Parathyroid adenoma (tissue), 2 donors: Measurements from ENCODE around the gene RPP40.
A peak's percentile ranks its signal among the peaks of the same experiment; 100 is the strongest.
"Not testable (repeated sequence)": the region's sequence is repeated elsewhere in the genome, so short reads cannot be mapped to it uniquely, and the experiment has no call there.

Experiments used
- H2AFZ ChIP-seq: fragments of 300-600 bp; sonication (generic); one replicate; pipeline ENCODE4 v1.7.0; 2017; ENCODE audit warnings: antibody characterized with exemption, mild to moderate bottlenecking
- H3K27ac ChIP-seq: fragments of 300-600 bp; sonication (generic); one replicate; pipeline ENCODE4 v1.7.0; 2017
- H3K27me3 ChIP-seq: fragments of 300-600 bp; sonication (generic); one replicate; pipeline ENCODE4 v1.7.0; 2017; ENCODE audit warnings: low read length; ENCODE audit not compliant: control insufficient read depth, insufficient read depth
- H3K36me3 ChIP-seq: fragments of 300-600 bp; sonication (generic); one replicate; pipeline ENCODE4 v1.7.0; 2017; ENCODE audit warnings: low read length; ENCODE audit not compliant: control insufficient read depth, insufficient read depth
- H3K4me1 ChIP-seq: fragments of 300-600 bp; sonication (generic); one replicate; pipeline ENCODE4 v1.7.0; 2017; ENCODE audit warnings: control low read depth
- H3K4me2 ChIP-seq: fragments of 300-600 bp; sonication (generic); one replicate; pipeline ENCODE4 v1.7.0; 2017; ENCODE audit warnings: low read length
- H3K4me3 ChIP-seq: fragments of 300-600 bp; sonication (generic); one replicate; pipeline ENCODE4 v1.7.0; 2017; ENCODE audit warnings: low read depth, low read length
- H3K79me2 ChIP-seq: fragments of 300-600 bp; sonication (generic); one replicate; pipeline ENCODE4 v1.7.0; 2017; ENCODE audit warnings: control low read depth
- H3K9ac ChIP-seq: fragments of 300-600 bp; sonication (generic); one replicate; pipeline ENCODE4 v1.7.0; 2017; ENCODE audit warnings: mild to moderate bottlenecking
- H3K9me3 ChIP-seq: fragments of 300-600 bp; sonication (generic); one replicate; pipeline ENCODE4 v1.7.0; 2017; ENCODE audit warnings: low read length; ENCODE audit not compliant: control insufficient read depth
- TF ChIP-seq, protein P1 (sequence below): fragments of 300-600 bp; sonication (generic); IDR thresholded peaks from one replicate; pipeline ENCODE4 v1.7.0; 2017; ENCODE audit warnings: antibody characterized with exemption, mild to moderate bottlenecking
- donor health status: primary hyperparathyroidism.

The RPP40 gene

DNA sequence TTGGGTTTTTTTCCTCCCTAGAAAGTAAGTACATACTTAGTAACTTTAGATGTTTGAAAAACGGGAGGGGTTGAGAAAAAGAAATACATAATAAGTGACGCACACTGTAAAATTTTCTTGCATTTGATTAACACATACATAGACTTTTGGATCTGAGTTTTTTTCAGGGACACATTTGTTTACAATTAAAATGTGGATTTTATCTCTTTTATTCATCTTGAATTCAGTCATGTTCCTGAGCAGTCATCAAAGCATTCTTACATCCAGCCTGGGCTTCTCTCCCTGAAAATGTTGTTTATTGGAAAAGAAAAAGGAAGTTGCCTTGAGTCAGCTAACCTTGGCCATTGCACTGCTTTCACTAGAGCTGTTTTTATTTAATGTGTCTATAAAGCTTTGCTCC is 8.7 kb upstream of the RPP40 start:
- no peak overlapping the region for H2AFZ ChIP-seq
- H3K9me3 ChIP-seq: no peaks in the 10 kb centered on the region
- H3K4me2 ChIP-seq: no peak overlapping the region
- TF ChIP-seq, protein P1, sequence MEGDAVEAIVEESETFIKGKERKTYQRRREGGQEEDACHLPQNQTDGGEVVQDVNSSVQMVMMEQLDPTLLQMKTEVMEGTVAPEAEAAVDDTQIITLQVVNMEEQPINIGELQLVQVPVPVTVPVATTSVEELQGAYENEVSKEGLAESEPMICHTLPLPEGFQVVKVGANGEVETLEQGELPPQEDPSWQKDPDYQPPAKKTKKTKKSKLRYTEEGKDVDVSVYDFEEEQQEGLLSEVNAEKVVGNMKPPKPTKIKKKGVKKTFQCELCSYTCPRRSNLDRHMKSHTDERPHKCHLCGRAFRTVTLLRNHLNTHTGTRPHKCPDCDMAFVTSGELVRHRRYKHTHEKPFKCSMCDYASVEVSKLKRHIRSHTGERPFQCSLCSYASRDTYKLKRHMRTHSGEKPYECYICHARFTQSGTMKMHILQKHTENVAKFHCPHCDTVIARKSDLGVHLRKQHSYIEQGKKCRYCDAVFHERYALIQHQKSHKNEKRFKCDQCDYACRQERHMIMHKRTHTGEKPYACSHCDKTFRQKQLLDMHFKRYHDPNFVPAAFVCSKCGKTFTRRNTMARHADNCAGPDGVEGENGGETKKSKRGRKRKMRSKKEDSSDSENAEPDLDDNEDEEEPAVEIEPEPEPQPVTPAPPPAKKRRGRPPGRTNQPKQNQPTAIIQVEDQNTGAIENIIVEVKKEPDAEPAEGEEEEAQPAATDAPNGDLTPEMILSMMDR: no peak
- H3K79me2 ChIP-seq: no peaks in the 10 kb centered on the region
- no peaks in the 10 kb centered on the region for H3K27me3 ChIP-seq
- H3K4me3 ChIP-seq: no peak overlapping the region
- no peak overlapping the region for H3K9ac ChIP-seq
- no peaks in the 10 kb centered on the region for H3K4me1 ChIP-seq
- H3K36me3 ChIP-seq: no peaks in the 10 kb centered on the region
- no peak overlapping the region for H3K27ac ChIP-seq

DNA sequence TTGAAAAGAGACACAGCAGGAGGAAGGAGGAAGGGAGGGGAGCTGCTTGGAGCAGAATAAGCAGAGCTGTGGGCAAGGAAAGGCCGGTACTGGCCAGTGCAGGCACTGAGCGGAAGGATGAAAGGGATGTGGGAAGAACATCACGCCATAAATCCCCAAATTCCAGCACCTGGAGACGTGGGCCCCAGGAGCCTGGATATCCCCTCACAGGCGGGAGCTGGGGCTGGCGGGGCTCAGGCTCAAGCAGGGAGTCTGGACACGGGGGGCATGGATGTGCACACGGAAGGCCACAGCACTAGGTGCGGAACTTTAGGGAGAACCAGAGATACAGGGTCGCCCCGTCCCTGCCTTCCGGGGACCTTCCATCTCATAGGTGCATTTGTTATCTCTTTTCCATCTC is 7.5 kb upstream of the RPP40 start:
- Histone ChIP-seq H3K4me3 (no peak overlapping the region), H3K36me3 (no peaks in the 10 kb centered on the region), H3K79me2 (no peaks in the 10 kb centered on the region), H3K4me2 (no peak overlapping the region), H3K9me3 (no peaks in the 10 kb centered on the region), H2AFZ (no peak overlapping the region), H3K9ac (no peak overlapping the region), H3K27me3 (no peaks in the 10 kb centered on the region), H3K4me1 (no peaks in the 10 kb centered on the region), H3K27ac (no peak overlapping the region)
- TF ChIP-seq, protein P1: no peak

DNA sequence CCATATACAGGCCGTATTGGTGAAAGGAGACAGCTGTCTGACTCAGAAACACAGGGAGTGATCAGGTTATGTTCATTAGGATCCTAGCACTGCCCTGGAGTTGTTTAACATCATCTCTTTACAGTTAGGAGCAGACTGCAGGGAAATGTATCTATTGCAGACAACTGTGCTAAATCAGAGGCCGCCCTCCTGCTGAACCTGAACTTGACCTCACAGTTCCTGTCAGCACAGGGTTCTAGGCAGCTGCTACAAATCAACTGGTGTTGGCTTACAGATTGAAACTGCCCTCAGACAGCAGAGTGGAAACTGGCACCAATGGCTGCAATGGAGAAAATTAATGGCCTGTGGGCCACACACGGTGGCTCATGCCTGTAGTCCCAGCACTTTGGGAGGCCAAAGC is 3.7 kb upstream of the RPP40 start:
- TF ChIP-seq, protein P1: no peak
- Histone ChIP-seq H3K27ac (no peak overlapping the region), H3K9me3 (no peaks in the 10 kb centered on the region), H3K27me3 (no peaks in the 10 kb centered on the region), H3K79me2 (no peaks in the 10 kb centered on the region), H3K36me3 (no peaks in the 10 kb centered on the region), H3K9ac (no peak overlapping the region), H3K4me3 (no peak overlapping the region), H3K4me1 (no peaks in the 10 kb centered on the region), H3K4me2 (no peak overlapping the region), H2AFZ (no peak overlapping the region)

DNA sequence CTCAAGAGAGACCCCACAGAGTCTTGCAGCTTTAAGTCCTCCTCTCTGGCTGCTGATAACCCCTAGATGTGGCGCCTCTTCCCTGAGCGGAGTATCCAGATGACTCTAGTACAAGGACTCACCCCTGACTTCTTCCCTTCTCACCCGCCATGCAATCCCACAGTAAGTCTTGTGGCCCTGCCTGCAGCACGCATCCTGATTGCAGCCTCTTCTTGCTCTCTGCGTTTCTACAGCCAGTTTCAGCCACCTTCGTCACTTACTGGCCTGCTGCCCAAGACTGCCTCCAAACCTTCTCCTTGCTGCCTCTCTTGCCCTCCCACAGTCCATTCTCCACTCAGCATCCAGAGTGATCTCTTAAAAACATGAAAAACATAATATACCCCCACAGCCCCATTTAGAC is 2.4 kb upstream of the RPP40 start:
- Histone ChIP-seq H3K27ac (no peak overlapping the region), H3K36me3 (no peaks in the 10 kb centered on the region), H3K4me1 (no peaks in the 10 kb centered on the region), H3K4me2 (no peak overlapping the region), H3K9ac (no peak overlapping the region), H3K9me3 (no peaks in the 10 kb centered on the region), H3K4me3 (no peak overlapping the region), H3K79me2 (no peaks in the 10 kb centered on the region), H3K27me3 (no peaks in the 10 kb centered on the region), H2AFZ (no peak overlapping the region)
- TF ChIP-seq, protein P1: no peak

DNA sequence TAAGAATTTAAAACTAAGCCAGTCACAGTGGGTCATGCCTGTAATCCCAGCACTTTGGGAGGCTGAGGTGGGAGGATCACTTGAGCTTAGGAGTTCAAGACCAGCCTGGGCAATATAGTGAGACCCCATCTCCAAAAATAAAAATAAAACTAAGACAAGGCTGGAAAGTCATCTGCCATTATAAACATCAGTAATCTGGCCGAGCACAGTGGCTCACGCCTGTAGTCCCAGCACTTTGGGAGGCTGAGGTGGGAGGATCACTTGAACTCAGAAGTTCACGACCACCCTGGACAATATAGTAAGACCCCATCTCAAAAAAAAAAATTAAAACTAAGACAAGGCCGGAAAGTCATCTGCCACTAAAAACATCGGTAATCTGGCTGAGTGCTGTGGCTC is 1.2 kb upstream of the RPP40 start:
- H3K36me3 ChIP-seq, H3K27me3 ChIP-seq, H3K9me3 ChIP-seq, H3K79me2 ChIP-seq, H3K9ac ChIP-seq, H3K4me1 ChIP-seq, H3K4me2 ChIP-seq, H3K4me3 ChIP-seq: not testable (repeated sequence)
- H2AFZ ChIP-seq: peak overlapping the region; percentile 94
- H3K27ac ChIP-seq: peak overlapping the region; percentile 62
